H1 (cell line): ENCODE data around the gene PEAK1. TPM values are rescaled to one million over a fixed set of nuclear protein-coding genes. Genes with fewer than 3 reads are reported as not detected.

Experiments used
- ASH2L ChIP-seq: fragments of 200-600, 300-600 bp; sonication (generic); IDR thresholded peaks from one replicate; pipeline ENCODE4 v1.7.1; 2017; ENCODE audit warnings: low read length
- ATF2 ChIP-seq: IDR thresholded peaks from 2 replicates; pipeline ENCODE4 v1.6.1; 2012; ENCODE audit warnings: low read length, inconsistent platforms
- CHD7 ChIP-seq: fragments of 300-600 bp; sonication (generic); IDR thresholded peaks from 2 replicates; pipeline ENCODE4 v1.7.1; 2012; ENCODE audit warnings: low read length, moderate library complexity, mild to moderate bottlenecking, inconsistent platforms; ENCODE audit not compliant: insufficient replicate concordance
- CREB1 ChIP-seq: IDR thresholded peaks from 2 replicates; pipeline ENCODE4 v1.6.1; 2012; ENCODE audit warnings: inconsistent platforms
- KDM4A ChIP-seq: IDR thresholded peaks from one replicate; pipeline ENCODE4 v1.7.1; 2012; ENCODE audit warnings: low read depth, mild to moderate bottlenecking, moderate library complexity, low read length, inconsistent platforms; ENCODE audit not compliant: severe bottlenecking
- NRF1 ChIP-seq: IDR thresholded peaks from 2 replicates; pipeline ENCODE4 v1.6.1; 2011; ENCODE audit warnings: mild to moderate bottlenecking, low read depth, low read length, improper control_type of control experiment
- USF2 ChIP-seq: IDR thresholded peaks from 2 replicates; pipeline ENCODE4 v1.6.1; 2011; ENCODE audit warnings: low read length, improper control_type of control experiment
- ZNF274 ChIP-seq: IDR thresholded peaks from 2 replicates; pipeline ENCODE4 v1.7.0; 2012; ENCODE audit warnings: low read length, borderline replicate concordance; ENCODE audit errors: extremely low read depth
- polyA plus RNA-seq, 7 experiments: library from polyadenylated mRNA; depleted of rRNA in 3 of 7; stranded (reverse) in 5 of 7; unstranded in 2 of 7; fragments of >200 nt in 5 of 7; fragments of 200-250 nt in 2 of 7; gene quantifications; 1 replicate in 5 of 7; 2 replicates in 1 of 7; 4 replicates in 1 of 7; pipeline versions ENCODE4 v1.2.1 to v1.2.3, GENCODE V29; 2011 to 2013; ENCODE audit warnings: missing spikeins in 2 of 7, mixed read lengths in 2 of 7
- total RNA-seq: library from RNA; stranded (reverse); fragmentation: NEBNext Ultra II Directional; extraction: Animal tissue kit (Norgen Biotek cat#: 25700); gene quantifications from 2 replicates; pipeline ENCODE4 v1.2.1, GENCODE V29; 2021

The PEAK1 gene
- total and polyA plus RNA-seq, 2 of the 8 experiments (the other 6 are each of a cell fraction or from before 2014, with no cell fraction given), result 8.8 to 44.8 TPM

- TF ChIP-seq CHD7 (no peak), USF2 (no peak), ZNF274 (no peak), KDM4A (no peak), ASH2L (no peak), NRF1 (no peak), ATF2 (no peak), CREB1 (no peak)
These were observed 352.1 kb downstream of the PEAK1 start (continued) for GRCh38 chr15:77067691-77068367.
